ENCODE results near the gene NKX1-1. TPM values are rescaled to one million over a fixed set of nuclear protein-coding genes. Genes with fewer than 3 reads are reported as not detected.

Gene NKX1-1
- total RNA-seq, 4 donors from 2014 or later, result not detected

GRCh38 chr4:1419708-1420107, 13.5 kb upstream of the NKX1-1 start:
- no peak for DNase-seq
- Histone ChIP-seq H3K36me3 (no peaks in the 10 kb centered on the region), H3K9me3 (no peaks in the 10 kb centered on the region), H3K4me1 (peaks cover 0 to 1% (median 0%) of the 10 kb centered on the region in 3 donors), H3K27me3 (peaks cover 0 to 94% (median 6%) of the 10 kb centered on the region in 4 donors), H3K27ac (no peak overlapping the region), H3K4me3 (no peak overlapping the region)
- intact Hi-C loops (cut with DNase I), result no loop called here
- 63 to 67% methylated on average over 10 to 13 of the region's 13 CpGs for WGBS, 2 donors
- TF ChIP-seq POLR2A (IDR thresholded peaks at IDR 0.05) (no peak), CTCF (IDR thresholded peaks at IDR 0.05) (no peak)

GRCh38 chr4:1418494-1419285, 12.4 kb upstream of the NKX1-1 start:
- WGBS, 2 donors, result 47 to 52% methylated on average over 8 to 16 of the region's 17 CpGs
- Histone ChIP-seq H3K4me1 (peaks cover 0 to 8% (median 0%) of the 10 kb centered on the region in 3 donors), H3K27ac (no peak overlapping the region), H3K27me3 (peaks cover 0 to 93% (median 10%) of the 10 kb centered on the region in 4 donors), H3K9me3 (no peaks in the 10 kb centered on the region), H3K4me3 (no peak overlapping the region), H3K36me3 (no peaks in the 10 kb centered on the region)
- no peak for TF ChIP-seq CTCF (IDR thresholded peaks at IDR 0.05)
- TF ChIP-seq POLR2A (IDR thresholded peaks at IDR 0.05), result no peak
- DNase-seq, result no peak
- intact Hi-C loops (cut with DNase I), result no loop called here

- no peaks in the 10 kb centered on the region for H3K9me3 ChIP-seq
- H3K27ac ChIP-seq, result no peak overlapping the region
- no peaks in the 10 kb centered on the region for H3K36me3 ChIP-seq
- 62 to 67% methylated on average over 28 to 32 of the region's 33 CpGs for WGBS, 2 donors
- no peak overlapping the region for H3K4me3 ChIP-seq
- peaks cover 0 to 95% (median 16%) of the 10 kb centered on the region in 4 donors for H3K27me3 ChIP-seq
- intact Hi-C loops (cut with DNase I), result no loop called here
- TF ChIP-seq POLR2A (IDR thresholded peaks at IDR 0.05), result no peak
- no peak for TF ChIP-seq CTCF (IDR thresholded peaks at IDR 0.05)
- H3K4me1 ChIP-seq, result peaks cover 0 to 8% (median 0%) of the 10 kb centered on the region in 3 donors
- DNase-seq, result no peak
Measured at GRCh38 chr4:1417522-1418390, 11.5 kb upstream of the NKX1-1 start.

DNA sequence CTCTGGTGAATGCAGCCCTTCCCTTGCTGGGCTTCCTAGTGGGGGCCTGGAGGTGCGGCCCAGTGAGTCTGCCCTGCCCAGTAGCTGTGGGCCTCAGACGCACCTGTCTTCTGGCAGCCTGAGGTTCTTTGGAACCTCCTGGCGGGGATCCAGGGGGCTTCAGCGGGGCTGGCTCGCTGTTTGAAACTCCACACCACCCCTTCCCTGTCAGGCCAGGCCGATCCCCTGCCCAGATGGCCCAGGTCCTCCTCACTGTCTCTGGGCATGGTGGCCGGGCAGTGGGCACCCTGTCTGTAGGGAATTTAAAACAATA, 10.7 kb upstream of the NKX1-1 start:
- no peak for DNase-seq
- intact Hi-C loops (cut with DNase I), result no loop called here
- no peak for TF ChIP-seq POLR2A (IDR thresholded peaks at IDR 0.05)
- Histone ChIP-seq H3K4me1 (peaks cover 0 to 8% (median 0%) of the 10 kb centered on the region in 3 donors), H3K36me3 (no peaks in the 10 kb centered on the region), H3K27ac (no peak overlapping the region), H3K9me3 (no peaks in the 10 kb centered on the region), H3K4me3 (no peak overlapping the region), H3K27me3 (peaks cover 0 to 95% (median 18%) of the 10 kb centered on the region in 4 donors)
- 100% methylated on average over 1 of the region's 7 CpGs; no CpG with 5 or more reads in 1 of the 2 donors for WGBS, 2 donors

GRCh38 chr4:1416051-1416947, 10.1 kb upstream of the NKX1-1 start:
- Histone ChIP-seq H3K4me1 (peaks cover 0 to 8% (median 0%) of the 10 kb centered on the region in 3 donors), H3K4me3 (no peak overlapping the region), H3K36me3 (no peaks in the 10 kb centered on the region), H3K9me3 (no peaks in the 10 kb centered on the region), H3K27ac (no peak overlapping the region), H3K27me3 (peaks cover 0 to 95% (median 21%) of the 10 kb centered on the region in 4 donors)
- 52 to 63% methylated on average over 9 to 19 of the region's 27 CpGs for WGBS, 2 donors
- DNase-seq, result no peak
- intact Hi-C loops (cut with DNase I), result no loop called here
- TF ChIP-seq CTCF (IDR thresholded peaks at IDR 0.05) (no peak), POLR2A (IDR thresholded peaks at IDR 0.05) (no peak)

All from esophagus squamous epithelium (tissue), 5 donors.